ENCODE data around the gene MSMO1. TPM values are rescaled to one million over a fixed set of nuclear protein-coding genes. Genes with fewer than 3 reads are reported as not detected.

Gene MSMO1
- total and polyA plus RNA-seq, 2 donors (not counting 3 experiments of a cell fraction or from before 2014, with no cell fraction given): 74.3 to 109 TPM

- CTCF ChIA-PET: no interaction called here
- TF ChIP-seq GATA2 (IDR thresholded peaks at IDR 0.05; ENCODE audit: insufficient read depth, insufficient read length, low read depth, low read length) (no peak), EZH2 (IDR thresholded peaks at IDR 0.05; ENCODE audit: borderline replicate concordance, low read depth, low read length, severe bottlenecking) (no peak), POLR2A (IDR thresholded peaks at IDR 0.05; ENCODE audit: low read depth, low read length) (no peak), FOS (IDR thresholded peaks at IDR 0.05; ENCODE audit: borderline replicate concordance, insufficient read depth, low read length) (no peak), MYC (IDR thresholded peaks at IDR 0.05; ENCODE audit: low read depth, low read length) (no peak), JUN (IDR thresholded peaks at IDR 0.05; ENCODE audit: borderline replicate concordance, insufficient read depth, insufficient read length, low read depth) (no peak), MAX (IDR thresholded peaks at IDR 0.05; ENCODE audit: insufficient read depth, insufficient read length) (no peak), CTCF (IDR thresholded peaks at IDR 0.05; ENCODE audit: extremely low read depth in 1 of 2, insufficient read depth in 1 of 2, low read depth in 1 of 2, low read length in 2 of 2) (no peak)
- intact Hi-C loops (cut with micrococcal nuclease): no loop called here
Observed at GRCh38 chr4:165319509-165319908, 8.0 kb upstream of the MSMO1 start.

More at GRCh38 chr4:165319509-165319908, 8.0 kb upstream of the MSMO1 start:
- Histone ChIP-seq H3K4me3 (replicated peaks in 1 of 3; ENCODE audit: insufficient read depth in 1 of 3, low read depth in 1 of 3, low read length in 3 of 3) (no peak overlapping the region), H3K27me3 (ENCODE audit: control insufficient read depth in 2 of 2, insufficient read depth in 2 of 2, low read length in 2 of 2) (no peaks in the 10 kb centered on the region), H3K4me1 (ENCODE audit: control insufficient read depth, extremely low read depth, insufficient read depth, low read length) (no peaks in the 10 kb centered on the region), H3K9ac (replicated peaks; ENCODE audit: extremely low read depth, insufficient read depth, low read length) (no peak overlapping the region), H4K20me1 (replicated peaks; ENCODE audit: control insufficient read depth, extremely low read depth, insufficient read depth, low read length) (no peaks in the 10 kb centered on the region), H3K79me2 (ENCODE audit: control insufficient read depth, insufficient read depth, low read length) (no peaks in the 10 kb centered on the region), H2AFZ (ENCODE audit: low read depth, low read length) (no peak overlapping the region), H3K36me3 (ENCODE audit: control insufficient read depth in 2 of 2, extremely low read depth in 1 of 2, insufficient read depth in 2 of 2, low read length in 2 of 2) (no peaks in the 10 kb centered on the region), H3K27ac (ENCODE audit: insufficient read depth, low read depth, low read length) (no peak overlapping the region), H3K9me1 (replicated peaks; ENCODE audit: control insufficient read depth, extremely low read depth, insufficient read depth, low read length) (no peaks in the 10 kb centered on the region), H3K9me3 (replicated peaks; ENCODE audit: control insufficient read depth, insufficient read depth, low read length) (no peaks in the 10 kb centered on the region), H3K4me2 (ENCODE audit: insufficient read depth, low read length) (no peak overlapping the region)
- FAIRE-seq (no peak), DNase-seq (ENCODE audit: low read depth, low spot score) (no peak)
- no TSS peak for BruUV-seq (replicated peaks)
- dilution Hi-C loops (cut with MboI; ENCODE audit: extremely low pct_ligation_motif_present, low sequenced_read_pairs): no loop called here
- POLR2A ChIA-PET: no interaction called here

All from endothelial cell of umbilical vein (primary cell).